WI38 (cell line): ENCODE results near the gene MRNIP.

Experiments used
- H3K4me3 ChIP-seq: 2 replicates; pipeline ENCODE4 v1.5.1; 2011; ENCODE audit warnings: low read depth, mild to moderate bottlenecking, control low read depth, low read length
- TF ChIP-seq, protein P1 (sequence below): IDR thresholded peaks from 2 replicates; pipeline ENCODE4 v1.5.1; 2012; ENCODE audit warnings: low read depth, mild to moderate bottlenecking, control low read depth, low read length

Gene MRNIP

DNA sequence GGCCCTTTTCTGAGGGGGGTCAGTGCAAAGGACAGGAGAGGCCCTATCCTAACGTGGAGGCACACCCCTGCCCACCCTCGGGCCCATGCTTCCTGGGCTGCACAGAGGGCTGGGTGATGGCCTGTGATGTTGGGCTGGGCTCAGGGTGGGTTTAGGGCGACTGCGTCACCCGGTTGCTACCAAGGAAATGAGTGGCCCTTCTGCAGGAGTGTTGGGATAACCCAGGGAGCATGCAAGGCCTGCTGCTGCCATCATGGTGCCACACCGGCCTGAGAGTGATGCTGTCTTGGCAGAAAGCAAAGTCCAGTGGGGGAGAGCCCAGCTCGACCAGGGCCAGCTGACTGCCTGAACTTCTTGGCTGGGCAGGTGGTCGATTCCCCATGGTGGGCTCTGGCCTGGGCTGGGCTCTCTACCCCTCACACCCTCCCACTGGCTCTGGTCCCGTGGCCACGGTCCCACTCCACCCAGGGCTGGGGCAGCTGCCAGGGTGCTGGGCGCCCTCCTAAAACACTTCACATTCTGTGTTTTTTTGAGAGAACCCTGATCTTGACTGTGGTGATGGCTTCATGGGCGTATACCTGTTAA, 21.5 kb upstream of the MRNIP start:
- H3K4me3 ChIP-seq, result no peak overlapping the region
- TF ChIP-seq, protein P1, sequence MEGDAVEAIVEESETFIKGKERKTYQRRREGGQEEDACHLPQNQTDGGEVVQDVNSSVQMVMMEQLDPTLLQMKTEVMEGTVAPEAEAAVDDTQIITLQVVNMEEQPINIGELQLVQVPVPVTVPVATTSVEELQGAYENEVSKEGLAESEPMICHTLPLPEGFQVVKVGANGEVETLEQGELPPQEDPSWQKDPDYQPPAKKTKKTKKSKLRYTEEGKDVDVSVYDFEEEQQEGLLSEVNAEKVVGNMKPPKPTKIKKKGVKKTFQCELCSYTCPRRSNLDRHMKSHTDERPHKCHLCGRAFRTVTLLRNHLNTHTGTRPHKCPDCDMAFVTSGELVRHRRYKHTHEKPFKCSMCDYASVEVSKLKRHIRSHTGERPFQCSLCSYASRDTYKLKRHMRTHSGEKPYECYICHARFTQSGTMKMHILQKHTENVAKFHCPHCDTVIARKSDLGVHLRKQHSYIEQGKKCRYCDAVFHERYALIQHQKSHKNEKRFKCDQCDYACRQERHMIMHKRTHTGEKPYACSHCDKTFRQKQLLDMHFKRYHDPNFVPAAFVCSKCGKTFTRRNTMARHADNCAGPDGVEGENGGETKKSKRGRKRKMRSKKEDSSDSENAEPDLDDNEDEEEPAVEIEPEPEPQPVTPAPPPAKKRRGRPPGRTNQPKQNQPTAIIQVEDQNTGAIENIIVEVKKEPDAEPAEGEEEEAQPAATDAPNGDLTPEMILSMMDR, result no peak

DNA sequence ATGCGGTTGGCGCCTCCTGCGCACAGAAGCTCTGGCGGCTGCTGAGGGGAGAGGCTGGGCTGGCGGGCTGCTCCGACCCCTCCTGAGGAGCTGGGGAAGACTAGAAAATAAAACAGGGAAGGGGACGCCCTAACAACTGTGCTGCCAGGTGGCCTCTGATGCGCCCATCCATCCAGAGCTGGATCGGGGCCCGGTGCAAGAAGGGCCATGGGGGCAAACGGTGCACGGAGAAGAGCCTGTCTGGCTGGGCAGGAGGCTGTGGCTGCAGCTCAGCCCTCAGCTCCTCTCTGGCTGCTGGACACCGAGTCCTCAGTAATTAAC, 21.0 kb upstream of the MRNIP start:
- no peak overlapping the region for H3K4me3 ChIP-seq
- TF ChIP-seq, protein P1, result no peak

DNA sequence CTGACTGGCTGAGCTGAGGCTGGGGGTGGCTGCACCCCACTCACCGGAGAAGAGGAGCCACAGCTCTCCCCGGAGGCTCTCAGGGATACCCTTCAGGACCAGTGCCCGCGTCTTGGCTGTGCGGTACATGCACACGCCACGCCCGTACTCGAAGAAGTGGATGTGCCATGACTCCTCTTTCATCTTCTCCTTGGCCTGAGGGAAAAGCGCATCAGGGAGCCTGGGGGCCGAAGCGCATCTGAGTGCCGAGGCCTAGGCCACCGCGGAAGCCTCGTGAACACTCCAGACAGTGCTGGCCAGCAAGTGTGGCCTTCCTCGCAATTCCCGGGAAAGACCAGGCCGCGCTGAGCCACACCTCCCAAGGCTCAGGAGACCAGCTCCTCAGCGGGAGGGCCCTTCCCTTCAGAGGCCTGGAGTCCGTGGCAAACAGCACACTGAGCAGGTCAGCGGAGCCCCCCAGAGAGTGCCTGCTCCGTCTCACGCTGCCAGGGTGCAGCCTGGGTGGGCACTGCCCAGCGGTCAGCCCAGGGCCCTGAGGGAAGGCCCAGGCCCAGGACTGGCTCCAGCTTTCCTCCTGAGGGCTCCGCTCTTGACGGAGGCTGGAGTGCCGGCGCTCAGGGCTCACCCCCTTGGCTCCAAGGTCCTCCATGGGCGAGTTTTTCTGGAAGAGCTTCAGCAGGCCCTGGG, 20.5 kb upstream of the MRNIP start:
- TF ChIP-seq, protein P1, result no peak
- H3K4me3 ChIP-seq, result no peak overlapping the region

DNA sequence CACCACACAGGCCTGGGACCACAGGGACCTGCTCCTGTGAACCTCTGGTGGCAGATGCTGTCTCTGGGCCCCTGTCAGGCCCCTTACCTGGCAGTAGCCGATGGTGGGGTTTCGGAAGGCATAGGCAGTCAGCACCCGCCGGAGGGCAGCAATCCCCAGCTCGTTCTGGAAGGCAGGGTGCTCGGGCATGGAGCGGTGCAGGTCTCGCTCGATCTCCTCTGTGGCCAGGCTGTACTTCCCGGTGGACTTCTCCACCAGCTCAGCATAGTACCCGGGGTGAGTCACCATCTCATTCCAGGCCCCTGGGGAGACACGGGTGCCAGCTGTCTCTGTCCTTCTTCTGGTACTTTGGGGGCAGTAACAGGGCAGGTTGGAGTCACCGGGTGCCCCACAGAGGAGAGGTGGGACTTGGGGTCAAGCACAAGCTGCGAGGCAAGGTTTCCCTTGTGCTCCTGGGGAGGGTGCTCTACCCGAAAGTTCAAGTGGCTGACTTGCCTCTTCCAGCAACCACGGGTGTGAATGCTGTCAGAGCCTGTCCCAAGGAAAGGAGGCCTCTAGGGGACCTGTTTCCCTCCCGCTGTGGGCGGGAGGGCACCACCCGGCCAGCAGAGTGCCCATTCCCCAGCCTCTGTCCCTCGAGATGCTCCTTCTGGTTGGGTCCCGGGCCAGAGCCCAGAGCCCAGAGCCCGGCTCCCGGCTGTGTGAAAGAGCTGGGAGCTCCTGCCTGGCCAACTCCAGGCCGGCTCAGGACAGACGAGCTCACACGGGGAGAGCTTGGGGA, 19.8 kb upstream of the MRNIP start:
- TF ChIP-seq, protein P1, result no peak
- H3K4me3 ChIP-seq, result no peak overlapping the region

DNA sequence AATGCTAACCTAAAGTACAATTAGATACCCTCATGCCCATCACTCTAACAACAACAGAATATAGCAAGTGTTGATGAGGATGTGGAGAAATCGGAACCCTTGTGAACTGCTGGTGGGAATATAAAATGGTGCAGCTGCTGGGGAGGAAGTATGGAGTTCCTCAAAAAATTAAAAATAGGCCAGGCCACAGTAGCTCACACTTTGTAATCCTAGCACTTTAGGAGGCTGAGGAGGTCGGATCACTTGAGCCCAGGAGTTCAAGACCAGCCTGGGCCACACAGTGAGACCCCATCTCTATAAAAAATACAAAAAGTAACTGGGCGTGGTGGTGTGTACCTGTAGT, 18.0 kb upstream of the MRNIP start:
- TF ChIP-seq, protein P1, result no peak
- no peak overlapping the region for H3K4me3 ChIP-seq

DNA sequence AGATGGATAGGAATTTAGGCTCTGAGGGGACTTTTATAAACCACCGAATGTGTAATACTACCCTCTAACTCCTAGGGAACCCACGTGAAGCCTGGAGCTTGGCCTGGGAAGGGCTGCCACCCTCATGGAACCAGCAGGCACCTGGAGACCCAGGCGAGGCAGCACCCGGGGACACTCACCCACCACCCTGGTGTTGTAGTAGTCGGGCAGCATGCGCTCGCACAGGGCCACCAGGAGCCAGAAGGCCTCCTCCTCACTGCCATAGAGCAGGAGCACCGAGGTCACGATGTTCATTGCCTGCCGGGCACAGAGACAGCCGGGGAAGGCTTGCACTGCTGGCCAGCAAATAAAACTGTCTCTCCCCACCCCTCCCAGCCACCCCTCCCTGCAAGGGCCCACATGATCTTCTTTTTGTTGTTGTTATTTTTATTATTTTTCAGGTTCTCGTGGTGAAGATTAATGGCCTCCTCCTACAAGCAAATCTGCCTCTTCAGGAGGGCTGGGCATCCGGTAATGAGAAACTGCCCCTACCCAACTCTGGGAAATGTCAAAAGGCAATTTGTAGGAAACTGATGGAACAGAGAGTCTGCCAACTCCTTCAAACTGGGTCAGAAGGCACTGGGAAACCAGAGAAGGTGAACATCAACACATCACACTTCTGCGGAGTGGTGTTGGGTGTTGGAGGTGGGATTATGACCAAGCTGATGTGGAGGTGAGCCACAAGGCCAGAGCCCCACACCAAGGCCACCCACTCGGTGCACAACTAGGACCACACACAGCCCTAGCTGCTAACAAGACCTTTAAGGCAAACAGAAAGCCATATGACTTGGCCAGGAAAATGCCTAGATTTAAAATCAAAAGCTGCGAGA, 17.4 kb upstream of the MRNIP start:
- TF ChIP-seq, protein P1, result no peak
- H3K4me3 ChIP-seq, result no peak overlapping the region
